KMS-11 (cell line): Measurements from ENCODE around the gene ATG101.

Experiments
- H2AFZ ChIP-seq: fragments of 200-600 bp; sonication (generic); 2 replicates; pipeline ENCODE4 v1.6.1; 2016; ENCODE audit warnings: antibody characterized with exemption, mixed run types, low read depth
- H3K27ac ChIP-seq: fragments of 200-600 bp; sonication (generic); 2 replicates; pipeline ENCODE4 v1.6.1; 2016; ENCODE audit warnings: mild to moderate bottlenecking, mixed run types
- H3K27me3 ChIP-seq: fragments of 200-600 bp; sonication (generic); 2 replicates; pipeline ENCODE4 v1.6.1; 2017; ENCODE audit warnings: mild to moderate bottlenecking, low read depth, mixed run types, moderate library complexity; ENCODE audit not compliant: insufficient read depth
- H3K36me3 ChIP-seq: fragments of 200-600 bp; sonication (generic); 2 replicates; pipeline ENCODE4 v1.6.1; 2017; ENCODE audit warnings: mild to moderate bottlenecking, mixed run types; ENCODE audit not compliant: insufficient read depth
- H3K4me1 ChIP-seq: fragments of 200-600 bp; sonication (generic); 2 replicates; pipeline ENCODE4 v1.6.1; 2016; ENCODE audit warnings: mild to moderate bottlenecking, low read depth, mixed run types; ENCODE audit not compliant: poor library complexity, severe bottlenecking
- H3K4me2 ChIP-seq: fragments of 200-600 bp; sonication (generic); 2 replicates; pipeline ENCODE4 v1.7.0; 2016; ENCODE audit warnings: mild to moderate bottlenecking, mixed run types
- H3K4me3 ChIP-seq: fragments of 200-600 bp; sonication (generic); IDR thresholded peaks from 2 replicates; pipeline ENCODE4 v1.6.1; 2017; ENCODE audit warnings: low read depth, low read length, mixed read lengths; ENCODE audit not compliant: insufficient read depth
- H3K79me2 ChIP-seq: fragments of 200-600 bp; sonication (generic); 2 replicates; pipeline ENCODE4 v1.6.1; 2016; ENCODE audit warnings: low read depth, mixed run types; ENCODE audit not compliant: insufficient read depth
- H3K9ac ChIP-seq: fragments of 200-600 bp; sonication (generic); 2 replicates; pipeline ENCODE4 v1.6.1; 2016; ENCODE audit warnings: mild to moderate bottlenecking, mixed run types
- H4K20me1 ChIP-seq: fragments of 200-600 bp; sonication (generic); 2 replicates; pipeline ENCODE4 v1.6.1; 2016; ENCODE audit warnings: mild to moderate bottlenecking, mixed run types; ENCODE audit not compliant: insufficient read depth
- CTCF ChIP-seq: fragments of 200-600 bp; sonication (generic); conservative IDR thresholded peaks from 2 replicates; pipeline ENCODE4 v1.6.1; 2017; ENCODE audit warnings: low read depth, mild to moderate bottlenecking, antibody characterized with exemption, low read length, moderate library complexity, mixed read lengths

The ATG101 gene

GRCh38 chr12:52046859-52047258 is 22.9 kb upstream of the ATG101 start:
- H3K27ac ChIP-seq, result no peak overlapping the region
- H3K9ac ChIP-seq, result no peak overlapping the region
- H3K79me2 ChIP-seq, result no peaks in the 10 kb centered on the region
- H2AFZ ChIP-seq, result no peak overlapping the region
- no peaks in the 10 kb centered on the region for H3K27me3 ChIP-seq
- no peak overlapping the region for H3K4me2 ChIP-seq
- no peak overlapping the region for H3K4me3 ChIP-seq
- H4K20me1 ChIP-seq, result no peaks in the 10 kb centered on the region
- H3K36me3 ChIP-seq, result no peaks in the 10 kb centered on the region
- no peak for TF ChIP-seq CTCF
- peaks cover 24% of the 10 kb centered on the region for H3K4me1 ChIP-seq

- Histone ChIP-seq H3K4me2 (peak overlapping the region; percentile 86; the same call in 1 of the 2 replicates), H3K9ac (no peak overlapping the region), H3K27me3 (no peaks in the 10 kb centered on the region), H3K79me2 (no peaks in the 10 kb centered on the region), H2AFZ (no peak overlapping the region), H3K4me3 (no peak overlapping the region), H3K4me1 (peaks cover 25% of the 10 kb centered on the region), H3K36me3 (no peaks in the 10 kb centered on the region), H4K20me1 (no peaks in the 10 kb centered on the region), H3K27ac (no peak overlapping the region)
- TF ChIP-seq CTCF, result no peak
Observed at GRCh38 chr12:52049286-52049685, 20.5 kb upstream of the ATG101 start.

- no peak overlapping the region for H3K4me3 ChIP-seq
- H3K9ac ChIP-seq, result peak overlapping the region; percentile 98; the same call in 1 of the 2 replicates
- H2AFZ ChIP-seq, result no peak overlapping the region
- peak overlapping the region; percentile 86; the same call in 1 of the 2 replicates for H3K4me2 ChIP-seq
- H3K27me3 ChIP-seq, result no peaks in the 10 kb centered on the region
- no peaks in the 10 kb centered on the region for H3K79me2 ChIP-seq
- TF ChIP-seq CTCF, result no peak
- H4K20me1 ChIP-seq, result no peaks in the 10 kb centered on the region
- peaks cover 25% of the 10 kb centered on the region for H3K4me1 ChIP-seq
- no peaks in the 10 kb centered on the region for H3K36me3 ChIP-seq
- H3K27ac ChIP-seq, result no peak overlapping the region
Observed at GRCh38 chr12:52049688-52050087, 20.1 kb upstream of the ATG101 start.

GRCh38 chr12:52050116-52050757 is 19.5 kb upstream of the ATG101 start:
- peak overlapping the region; percentile 98 for H3K9ac ChIP-seq
- no peaks in the 10 kb centered on the region for H3K79me2 ChIP-seq
- H3K4me1 ChIP-seq, result peaks cover 25% of the 10 kb centered on the region
- H3K4me2 ChIP-seq, result peak overlapping the region; percentile 86
- peak overlapping the region; percentile 94 for H2AFZ ChIP-seq
- no peak for TF ChIP-seq CTCF
- H3K27me3 ChIP-seq, result no peaks in the 10 kb centered on the region
- H3K27ac ChIP-seq, result peak overlapping the region; percentile 70
- H3K4me3 ChIP-seq, result no peak overlapping the region
- no peaks in the 10 kb centered on the region for H3K36me3 ChIP-seq
- no peaks in the 10 kb centered on the region for H4K20me1 ChIP-seq
